Measurements from ENCODE around the gene KRT83.
"Not testable (repeated sequence)": the region's sequence is repeated elsewhere in the genome, so short reads cannot be mapped to it uniquely, and the experiment has no call there.

KRT83 gene

DNA sequence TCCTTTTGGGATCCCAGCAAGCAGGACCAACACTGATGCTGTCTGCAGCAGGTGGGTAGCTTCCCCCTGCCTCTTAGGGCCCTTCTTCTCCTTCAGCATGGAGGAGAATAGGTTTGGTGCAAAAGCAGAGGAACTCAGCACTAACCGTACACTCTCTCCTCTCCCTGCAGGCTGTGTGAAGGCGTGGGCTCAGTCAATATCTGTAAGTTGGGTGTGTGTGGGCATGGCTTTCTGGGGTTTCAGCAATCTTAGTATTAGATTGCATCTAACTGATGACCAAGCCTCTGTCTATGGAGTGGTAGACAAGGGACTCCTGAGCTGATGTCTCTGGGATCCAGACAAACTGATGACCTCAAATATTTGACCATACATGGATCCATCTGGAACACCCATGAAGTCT, 31.8 kb upstream of the KRT83 start:
- no peak for DNase-seq

DNA sequence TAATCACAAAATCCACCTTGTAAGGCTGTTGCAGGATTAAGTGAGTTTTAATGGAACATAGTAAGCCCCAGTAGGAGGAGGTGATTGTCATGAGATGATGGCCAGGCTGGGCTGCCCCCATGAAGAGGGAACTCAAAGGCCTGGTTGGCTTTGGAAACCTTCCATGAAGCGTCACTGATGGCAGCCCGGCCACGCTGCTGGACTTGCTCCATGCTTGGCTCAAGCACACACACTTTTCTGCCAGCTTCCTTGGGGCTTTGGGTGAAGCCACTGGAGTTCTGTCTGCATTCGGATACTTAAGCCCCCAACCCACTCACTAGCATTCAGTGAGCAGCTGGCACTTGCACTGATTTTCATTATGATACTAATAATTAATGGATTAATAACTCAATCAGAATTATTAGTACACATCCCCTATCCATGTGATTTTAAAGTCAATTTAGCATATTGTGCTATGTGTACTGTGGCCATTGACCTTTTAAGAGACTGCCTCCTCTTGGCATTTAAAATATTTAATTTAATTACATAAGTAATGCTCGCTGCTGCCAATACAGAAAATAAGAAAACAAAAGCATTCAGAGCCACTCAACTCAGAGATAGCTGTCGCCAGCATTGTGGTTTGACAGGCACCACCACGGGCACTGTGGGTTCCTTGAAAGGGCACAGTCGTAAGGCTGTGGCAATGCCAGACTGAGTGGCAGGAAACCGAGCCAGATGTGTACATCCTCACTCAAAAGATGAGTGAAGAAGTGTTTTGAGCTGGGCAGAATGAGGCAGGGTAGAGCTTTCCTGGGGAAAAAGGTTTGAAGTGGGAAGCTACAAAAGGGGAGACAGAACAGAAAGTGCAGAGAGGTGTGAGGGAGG, 30.2 kb upstream of the KRT83 start:
- no peak for DNase-seq

DNA sequence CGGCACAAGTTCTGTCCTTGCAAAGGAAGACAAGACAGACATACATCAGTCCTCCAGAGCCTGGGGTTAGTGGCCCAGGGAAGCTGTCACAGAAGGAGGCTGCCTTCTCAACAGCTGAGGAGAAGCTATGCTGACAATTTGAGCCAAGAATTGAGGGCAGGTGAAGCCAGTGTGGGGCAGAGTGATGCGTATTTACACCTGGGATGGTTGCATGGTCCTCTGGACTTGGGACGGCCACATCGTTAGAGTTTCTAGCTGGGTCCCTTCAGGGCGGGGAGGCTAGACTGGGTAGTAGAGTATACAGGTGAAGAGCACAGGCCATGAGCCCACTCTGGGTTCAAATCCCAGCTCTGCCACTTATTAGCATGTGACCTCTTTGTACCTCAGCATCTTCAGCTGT, 29.6 kb upstream of the KRT83 start:
- no peak for DNase-seq

DNA sequence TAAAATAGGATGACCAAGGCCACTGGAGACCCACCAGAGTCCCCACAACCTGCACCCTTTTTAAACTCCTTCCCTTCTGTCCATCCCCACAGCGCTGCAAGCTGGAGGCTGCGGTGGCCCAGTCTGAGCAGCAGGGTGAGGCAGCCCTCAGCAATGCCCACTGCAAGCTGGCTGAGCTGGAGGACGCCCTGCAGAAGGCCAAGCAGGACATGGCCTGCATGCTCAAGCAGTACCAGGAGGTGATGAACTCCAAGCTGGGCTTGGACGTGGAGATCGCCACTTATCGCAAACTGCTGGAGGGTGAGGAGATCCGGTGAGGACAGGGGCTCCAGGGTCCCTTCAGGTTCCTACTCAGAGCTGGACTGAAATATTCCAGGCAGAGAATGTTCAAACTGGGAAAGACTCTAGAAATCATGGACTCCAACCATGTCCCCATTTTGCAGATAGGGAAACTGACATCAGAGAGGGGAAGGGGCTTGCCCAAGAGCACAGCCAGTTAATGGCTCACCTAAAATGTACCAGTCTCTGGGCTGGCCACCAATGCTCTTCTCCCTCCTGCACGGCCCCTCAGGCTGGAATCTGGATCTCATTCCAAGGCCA, 28.9 kb upstream of the KRT83 start:
- DNase-seq = no peak

DNA sequence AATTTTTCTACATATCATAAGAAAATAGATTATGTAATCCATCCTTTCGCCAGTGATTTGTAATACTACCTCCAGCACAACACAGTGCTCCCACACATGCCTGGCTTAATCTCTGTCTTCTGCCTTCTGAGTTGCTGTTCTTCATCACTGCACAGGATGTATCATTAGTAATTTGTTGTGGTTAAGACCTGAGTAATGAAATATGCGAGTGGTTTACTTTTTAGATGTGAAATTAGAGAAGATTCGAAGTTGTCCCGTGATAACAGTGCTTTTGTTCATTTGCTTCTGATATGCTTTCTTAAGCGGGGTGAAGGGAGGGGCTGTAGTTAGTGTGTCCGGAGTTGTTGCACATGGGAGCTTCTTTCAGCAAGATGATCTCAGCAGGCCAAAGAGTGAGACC, 28.0 kb upstream of the KRT83 start:
- DNase-seq = no peak

DNA sequence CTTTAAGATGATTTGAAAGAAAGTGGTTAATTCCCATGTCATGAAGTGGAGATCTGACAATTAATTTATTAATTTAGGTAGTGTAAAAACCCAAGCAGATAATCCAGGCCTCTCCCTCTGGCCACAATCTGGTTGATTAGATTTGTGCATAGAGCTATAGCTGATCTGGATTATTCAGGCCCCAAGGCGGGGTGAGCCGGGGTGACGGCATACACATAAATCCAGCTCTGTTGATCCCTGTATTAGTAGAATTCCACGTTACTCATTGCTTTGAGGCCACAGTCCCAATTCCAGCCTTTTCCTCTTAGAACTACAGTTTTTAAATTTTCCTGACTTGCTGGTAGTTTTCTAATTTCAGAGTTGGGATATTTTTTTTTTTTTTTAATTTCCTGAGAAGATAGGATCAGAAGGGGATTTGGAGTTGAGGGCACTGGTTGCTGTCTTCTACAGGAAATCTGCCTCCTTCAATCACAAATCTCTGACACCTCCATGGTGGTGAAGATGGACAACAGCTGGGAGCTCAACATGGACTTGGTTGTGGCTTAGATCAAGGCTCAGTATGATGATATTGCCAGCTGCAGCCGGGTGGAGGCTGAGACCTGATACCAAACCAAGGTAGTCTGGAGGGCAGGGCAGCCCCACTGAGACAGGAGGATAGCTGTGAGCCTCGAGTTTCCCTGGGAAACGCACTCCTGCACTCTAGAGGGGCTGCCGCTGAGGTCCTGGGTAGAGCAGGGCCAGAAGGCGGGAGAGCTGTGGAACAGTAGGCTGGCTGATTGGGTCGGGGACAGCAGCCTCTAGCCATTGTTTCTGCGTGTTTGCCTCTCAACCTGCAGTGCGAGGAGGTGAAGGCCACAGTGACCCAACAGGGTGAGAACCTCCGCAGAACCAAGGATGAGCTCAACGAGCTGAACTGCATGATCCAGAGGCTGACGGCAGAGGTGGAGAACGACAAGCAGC, 26.6 kb upstream of the KRT83 start:
- DNase-seq = no peak

DNA sequence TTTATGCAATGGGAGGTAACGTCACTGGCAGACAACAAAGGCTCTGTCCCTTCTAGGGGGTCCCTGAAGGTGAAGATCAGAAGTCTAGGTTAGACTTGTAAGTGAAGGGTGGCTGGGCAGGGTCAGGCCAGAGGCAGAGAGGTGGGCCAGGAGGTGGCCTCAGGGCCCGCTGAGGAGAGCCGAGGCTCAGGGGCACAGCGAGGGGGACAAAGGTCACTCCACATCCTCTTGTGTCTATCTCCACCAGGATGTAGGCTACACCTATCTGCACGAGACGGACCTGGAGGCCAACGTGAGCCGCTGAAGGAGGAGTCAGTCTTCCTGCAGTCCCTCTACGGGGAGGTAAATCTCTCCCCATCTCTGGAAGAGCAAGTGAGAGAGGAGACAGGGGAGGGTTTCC, 25.8 kb upstream of the KRT83 start:
- no peak for DNase-seq

DNA sequence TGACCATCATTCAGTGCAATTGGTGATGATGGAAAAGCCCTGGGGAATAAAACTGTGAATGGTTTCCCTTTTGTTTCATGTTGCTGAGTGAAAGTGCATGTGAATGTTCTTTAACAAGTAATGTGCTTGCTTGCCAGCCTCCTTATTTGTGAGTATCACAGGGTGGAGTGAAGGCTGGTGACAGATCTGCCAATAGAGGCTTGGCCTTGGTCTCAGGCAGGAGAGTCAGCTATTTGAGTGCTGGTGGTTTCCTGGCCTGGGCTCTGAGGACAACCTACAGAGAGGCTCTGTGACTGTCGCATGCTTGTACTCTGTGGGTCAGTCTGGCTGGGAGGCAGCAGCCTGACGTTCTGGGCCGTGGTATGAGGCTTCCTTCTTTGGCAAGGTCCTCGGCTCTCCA, 25.4 kb upstream of the KRT83 start:
- peak; percentile 27 to 44 (median 33) for DNase-seq

DNA sequence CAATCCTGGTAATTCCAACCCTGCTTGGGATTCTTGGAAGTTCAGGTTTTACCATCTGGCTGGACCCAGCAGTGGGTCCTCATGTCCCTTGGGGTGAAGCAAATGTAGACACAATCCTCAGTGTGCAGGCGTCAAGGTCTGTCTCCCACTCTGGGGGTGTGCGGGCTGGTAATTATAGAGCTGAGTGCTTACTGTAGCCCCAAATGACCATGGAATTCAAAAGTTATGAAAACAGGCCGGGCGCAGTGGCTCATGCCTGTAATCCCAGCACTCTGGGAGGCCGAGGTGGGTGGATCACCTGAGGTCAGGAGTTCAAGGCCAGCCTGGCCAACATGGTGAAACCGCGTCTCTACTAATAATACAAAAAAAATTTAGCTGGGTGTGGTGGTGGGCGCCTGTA, 23.8 kb upstream of the KRT83 start:
- DNase-seq = not testable (repeated sequence)

DNA sequence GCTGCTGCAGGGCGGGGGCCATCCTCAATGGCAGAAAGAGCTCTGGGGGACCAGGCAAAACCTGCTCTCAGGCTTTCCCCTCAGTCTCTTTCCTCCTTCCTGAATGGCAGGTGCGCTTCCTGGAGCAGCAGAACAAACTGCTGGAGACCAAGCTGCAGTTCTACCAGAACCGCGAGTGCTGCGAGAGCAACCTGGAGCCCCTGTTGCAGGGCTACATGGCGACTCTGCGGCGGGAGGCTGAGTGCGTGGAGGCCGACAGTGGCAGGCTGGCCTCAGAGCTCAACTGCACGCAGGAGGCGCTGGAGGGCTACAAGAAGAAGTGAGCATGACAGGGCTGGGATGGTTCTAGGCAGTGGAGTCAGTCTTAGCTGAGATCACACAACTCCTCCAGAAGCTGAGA, 22.9 kb upstream of the KRT83 start:
- no peak for DNase-seq

DNA sequence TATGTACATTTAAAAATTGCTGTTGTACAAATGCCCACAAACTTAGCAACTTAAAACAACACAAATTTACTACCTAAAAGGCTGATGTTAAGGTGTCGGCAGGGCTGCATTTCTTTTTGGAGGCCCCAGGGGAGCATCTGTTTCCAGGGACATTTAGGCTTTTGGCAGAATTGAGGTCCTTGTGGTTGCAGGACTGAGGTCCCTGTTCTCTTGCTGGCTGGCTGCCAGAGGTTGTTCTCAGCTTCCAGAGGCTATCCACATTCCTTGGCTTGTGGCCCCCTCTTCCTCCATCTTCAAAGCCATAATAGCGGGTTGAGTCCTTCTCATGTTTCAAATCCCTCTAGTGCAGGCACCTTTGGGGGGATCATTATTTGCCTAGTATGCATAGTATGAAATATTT, 22.4 kb upstream of the KRT83 start:
- DNase-seq = no peak

DNA sequence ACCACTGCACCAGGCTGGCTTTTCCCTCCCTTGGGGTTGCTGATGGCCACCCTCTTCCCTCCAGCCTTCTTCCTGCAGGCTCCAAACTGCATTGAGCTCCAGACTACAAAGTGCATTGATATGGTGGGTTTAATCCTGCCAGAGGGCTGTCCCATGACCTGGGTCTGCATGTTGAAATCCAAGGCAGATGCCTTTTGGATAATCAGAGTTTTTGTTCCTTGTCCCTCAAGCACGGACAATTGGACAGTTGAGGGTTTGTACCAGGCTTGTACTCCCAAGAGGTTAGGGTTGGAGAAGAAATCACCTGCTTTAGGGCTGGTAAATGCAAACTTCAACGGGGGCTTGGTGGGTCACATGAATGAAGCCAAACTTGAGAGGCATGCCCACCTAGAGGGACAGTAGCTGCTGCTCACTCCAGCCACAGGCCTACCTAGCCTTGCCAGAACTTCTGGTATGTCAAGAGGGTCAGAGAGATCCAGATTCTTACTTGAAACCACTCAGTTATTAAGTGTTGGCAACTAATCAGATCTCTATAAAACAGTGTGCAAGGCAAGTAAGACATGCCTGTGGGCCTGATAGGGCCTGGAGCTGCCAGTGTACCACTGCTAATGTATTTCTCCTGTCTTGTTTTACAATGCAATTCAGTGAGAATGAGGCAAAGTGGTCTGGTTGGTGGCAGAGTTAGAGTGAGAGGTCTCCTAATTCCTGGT, 21.7 kb upstream of the KRT83 start:
- DNase-seq = no peak

DNA sequence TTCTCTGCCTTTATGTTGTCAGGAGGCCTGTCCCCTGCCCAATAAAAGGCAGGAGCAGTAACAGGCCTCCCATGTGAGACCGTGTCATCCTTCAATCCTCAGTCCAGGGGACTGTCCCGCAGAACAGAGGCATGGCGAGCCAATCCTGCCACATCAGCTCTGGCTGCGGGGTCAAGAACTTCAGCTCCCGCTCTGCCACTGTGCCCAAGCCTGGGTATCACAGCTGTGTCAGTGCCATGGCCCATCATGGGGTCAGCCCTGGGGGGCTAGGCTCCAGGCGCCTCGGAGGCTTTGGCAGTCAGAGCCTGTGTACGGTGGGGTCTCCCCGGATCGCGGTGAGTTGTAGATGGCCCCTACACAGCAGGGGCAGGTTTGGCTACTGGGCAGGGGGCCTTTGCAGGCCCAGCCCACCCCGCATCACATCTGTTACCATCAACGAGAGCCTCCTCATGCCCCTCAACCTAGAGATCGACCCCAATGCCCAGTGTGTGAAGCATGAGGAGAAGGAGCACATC, 19.9 kb upstream of the KRT83 start:
- no peak for DNase-seq

DNA sequence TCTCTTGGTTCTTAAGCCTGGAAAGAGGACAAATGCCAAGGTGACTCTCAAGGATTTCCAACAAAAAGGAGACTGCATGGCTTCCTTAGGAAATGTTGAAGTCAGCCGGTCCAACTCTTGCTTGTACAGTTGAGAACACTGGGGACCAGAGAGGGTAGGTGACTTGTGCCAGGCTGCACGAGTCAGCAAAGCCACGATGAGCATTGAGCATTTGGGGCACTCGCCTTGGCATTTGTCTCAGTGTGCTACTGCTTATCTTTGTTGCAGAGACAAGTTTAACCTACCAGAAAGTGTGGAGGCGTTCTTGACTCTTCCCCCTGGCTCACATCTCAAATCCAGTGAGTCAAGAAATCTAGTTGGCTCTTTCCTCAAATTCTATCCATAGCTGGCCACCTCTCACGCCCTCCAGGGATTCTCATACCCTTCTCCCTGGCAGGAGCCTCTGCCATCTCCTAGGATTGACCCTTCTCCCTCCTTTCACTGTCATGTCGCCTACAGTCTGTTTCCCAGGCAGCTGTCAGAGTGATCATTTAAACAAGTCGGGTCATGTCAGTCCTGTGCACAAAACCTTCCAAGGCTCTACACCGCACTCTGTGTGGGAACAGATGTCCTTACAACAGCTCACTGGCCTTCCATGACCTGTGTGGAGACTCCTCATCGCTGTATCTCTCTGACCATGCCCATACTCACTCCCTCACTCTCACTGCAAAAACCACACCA, 17.2 kb upstream of the KRT83 start:
- DNase-seq = no peak

DNA sequence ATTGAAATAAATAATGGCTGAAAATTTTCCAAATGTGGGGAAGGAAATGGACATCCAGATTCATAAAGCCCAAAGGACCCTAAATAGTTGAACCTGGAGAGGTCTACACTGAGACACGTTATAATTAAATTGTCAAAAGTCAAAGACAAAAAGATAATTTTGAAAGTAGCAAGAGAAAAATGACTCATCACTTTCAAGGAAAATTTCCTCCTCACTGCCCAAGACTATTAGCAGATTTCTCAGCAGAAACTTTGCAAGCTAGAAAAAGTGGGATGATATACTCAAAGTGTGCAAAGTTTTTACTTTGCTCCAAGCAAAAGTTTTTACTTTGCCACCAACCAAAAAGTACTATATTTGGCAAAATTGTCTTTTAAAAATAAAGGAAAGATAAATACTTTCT, 15.9 kb upstream of the KRT83 start:
- peak in 1 of 3 donors; percentile 16 for DNase-seq

DNA sequence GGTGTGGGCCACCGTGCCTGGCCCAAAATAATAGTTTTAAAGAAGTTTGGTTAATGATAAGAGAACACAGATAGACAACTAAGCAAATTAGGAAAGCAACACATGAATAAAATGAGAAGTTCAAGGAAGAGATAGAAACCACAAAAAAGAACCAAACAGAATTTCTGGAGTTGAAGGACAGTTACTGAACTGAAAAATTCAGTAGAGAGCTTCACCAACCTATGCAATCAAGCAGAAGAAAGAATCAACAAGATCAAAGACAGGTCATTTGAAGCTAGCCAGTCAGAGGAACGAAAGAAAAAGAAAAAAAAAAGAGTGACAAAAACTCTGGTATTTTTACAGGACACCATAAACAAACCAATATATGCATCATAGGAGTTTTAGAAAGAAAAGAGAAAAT, 15.4 kb upstream of the KRT83 start:
- DNase-seq = no peak

DNA sequence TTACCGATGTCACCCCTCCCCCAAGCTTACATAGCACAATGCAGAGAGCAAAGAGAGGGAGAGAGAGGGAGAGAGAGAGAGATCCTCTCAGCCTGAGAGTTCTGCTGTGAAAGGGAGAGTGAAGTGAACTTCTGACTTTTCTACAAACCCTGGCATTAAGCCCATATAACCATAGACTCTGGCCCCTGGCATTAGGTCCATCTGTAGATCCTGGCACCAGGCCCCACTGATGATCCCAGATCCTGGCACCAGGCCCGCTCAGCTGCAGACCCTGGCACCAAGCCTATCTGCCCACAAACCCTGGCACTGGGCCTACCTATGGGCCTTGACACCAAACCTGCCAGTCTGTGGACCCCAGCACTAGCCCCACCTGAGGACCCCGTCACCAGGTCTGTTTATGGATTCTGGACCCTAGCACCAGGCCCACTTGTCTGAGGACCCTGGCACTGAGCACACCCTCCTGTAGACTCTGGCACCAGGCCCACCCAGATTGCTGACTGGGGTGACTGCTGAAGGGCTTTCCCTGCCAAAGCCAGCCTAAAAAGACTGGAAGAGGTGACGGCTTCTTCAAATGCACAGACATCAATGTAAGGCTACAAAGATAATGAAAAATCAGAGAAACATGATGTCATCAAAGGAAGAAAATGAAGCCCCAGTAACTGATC, 14.5 kb upstream of the KRT83 start:
- no peak for DNase-seq

DNA sequence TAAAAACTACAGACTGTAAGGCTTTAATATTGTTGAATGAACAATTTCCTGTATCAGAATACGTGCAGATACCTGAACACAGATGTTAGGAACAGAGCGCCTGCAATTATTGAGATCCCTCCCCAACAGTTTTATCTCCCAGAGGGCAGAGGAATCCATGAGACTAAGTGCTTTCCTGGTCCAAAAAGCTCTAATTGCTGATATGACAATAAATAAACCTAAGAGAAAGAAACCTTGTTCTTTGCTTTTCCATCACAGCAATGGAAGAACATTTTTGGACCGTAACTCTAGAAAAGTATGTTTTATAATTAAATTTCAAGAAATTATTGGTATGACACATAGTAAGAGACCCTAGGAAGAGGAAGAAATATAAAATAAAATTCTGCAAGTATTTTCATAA, 13.0 kb upstream of the KRT83 start:
- no peak for DNase-seq

DNA sequence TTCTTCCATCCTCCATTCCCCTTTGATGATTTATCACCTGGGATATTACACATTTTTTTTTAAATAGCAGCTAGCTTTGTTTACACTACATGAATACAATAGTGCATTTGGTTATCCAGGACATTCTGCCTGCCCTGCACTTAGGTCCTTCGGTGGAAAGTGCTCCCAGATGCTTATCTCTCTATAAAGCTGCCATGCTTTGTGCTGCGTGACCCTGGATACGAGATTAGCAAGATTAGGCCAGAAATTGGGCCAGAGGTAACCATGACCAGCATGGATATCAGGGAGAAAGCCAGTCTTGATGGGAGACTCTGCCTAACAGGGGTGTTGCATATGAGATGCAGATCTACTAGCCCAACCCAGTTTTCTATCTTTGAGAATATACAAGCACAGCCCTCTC, 12.1 kb upstream of the KRT83 start:
- DNase-seq = no peak

DNA sequence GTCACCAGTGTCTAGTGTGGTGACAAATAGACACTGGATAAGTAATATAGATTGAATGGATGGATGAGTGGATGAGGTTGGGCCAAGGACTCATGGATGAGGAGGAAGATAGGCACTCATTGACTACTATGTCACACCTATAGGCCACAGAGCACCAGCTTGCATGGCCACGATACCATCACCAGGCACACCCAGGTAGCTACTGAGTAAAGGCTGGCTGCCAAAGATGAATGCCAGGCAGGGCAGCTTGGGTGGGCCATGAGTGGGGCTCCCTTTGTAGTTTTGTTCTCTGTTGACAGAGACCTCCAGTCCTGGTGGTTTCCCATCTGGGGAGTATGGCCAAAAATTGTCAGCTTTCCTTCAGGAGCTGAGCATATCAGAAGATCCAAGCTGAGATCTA, 11.2 kb upstream of the KRT83 start:
- DNase-seq = no peak

DNA sequence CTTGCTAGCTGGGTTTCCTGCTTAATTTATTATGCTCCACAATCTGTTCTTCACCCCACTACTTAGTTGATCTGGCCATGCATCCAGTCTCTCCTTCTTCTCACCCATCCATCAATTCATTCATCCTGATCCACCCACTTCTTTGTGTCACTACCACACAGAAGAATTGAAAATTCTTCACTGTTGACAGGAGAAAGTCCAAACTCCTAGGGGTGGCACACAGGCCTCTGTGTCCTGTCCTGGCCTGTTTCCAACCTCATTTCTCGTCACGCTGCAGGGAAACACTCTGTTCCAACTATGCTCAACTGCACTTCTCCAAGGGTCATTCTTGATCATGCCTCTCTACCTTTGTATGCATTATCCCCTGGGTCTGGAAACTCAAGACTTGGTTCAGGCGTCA, 10.6 kb upstream of the KRT83 start:
- DNase-seq = no peak

Data from suppressor macrophage treated with lipopolysaccharide for 1 hour (primary cell).